Mesangial cell (primary cell): ENCODE results near the gene CDCA7L. TPM values are rescaled to one million over a fixed set of nuclear protein-coding genes. Genes with fewer than 3 reads are reported as not detected.

ENCODE experiments used
- total RNA-seq: library from RNA; depleted of rRNA; stranded (reverse); fragments of >200 nt; gene quantifications from 2 replicates; pipeline ENCODE4 v1.2.3, GENCODE V29; 2015

CDCA7L gene
- 28.1 and 40.6 TPM in 2 replicates for total RNA-seq

DNA sequence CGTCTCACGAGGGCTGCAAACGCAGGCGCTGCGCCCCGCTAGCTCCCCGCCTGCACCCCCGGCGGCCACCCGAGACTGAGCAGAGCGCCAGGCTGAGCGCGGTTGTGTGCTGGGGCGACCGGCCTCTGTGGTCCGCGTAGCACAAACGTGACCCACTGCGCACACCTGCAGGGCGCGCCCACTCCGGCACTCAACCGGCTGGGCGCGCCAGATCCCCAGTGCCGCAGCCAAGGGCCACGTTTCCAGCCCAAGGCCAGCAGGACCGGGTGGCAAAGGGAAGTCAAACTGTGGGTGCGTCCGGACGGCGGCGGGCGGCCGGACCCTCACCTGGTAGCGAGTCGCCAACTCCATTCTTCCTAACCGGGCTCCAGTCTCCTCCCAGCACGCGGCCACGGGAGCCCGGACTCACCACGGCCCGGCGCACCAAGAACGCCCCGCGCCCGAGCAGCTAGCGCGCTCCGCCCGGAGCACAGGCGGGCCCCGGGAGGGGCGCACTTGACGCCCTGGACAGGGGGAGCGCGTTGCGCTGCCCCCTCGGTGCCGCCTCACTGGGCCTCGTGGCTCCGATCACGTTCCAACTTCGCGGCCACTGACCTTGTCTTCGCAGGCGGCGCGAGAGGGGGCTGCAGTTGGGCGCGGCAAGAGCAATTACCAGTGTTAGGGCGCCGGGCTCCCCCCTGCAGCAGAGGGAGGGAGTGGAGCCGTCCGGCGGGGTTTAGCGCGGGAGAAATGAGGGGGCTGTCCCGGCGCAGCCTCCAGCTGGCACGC, at the start of gene CDCA7L:
CDCA7L (minus strand) TSS at position 446 of the 768 bp plus-strand sequence; CDS start at position 351, 95 bp downstream.

